Measurements from ENCODE around the gene CDHR3.

GRCh38 chr7:105954711-105955110 lies 8.4 kb upstream of the CDHR3 start:
- no peak for TF ChIP-seq POLR2AphosphoS5 (IDR thresholded peaks at IDR 0.05)
- TF ChIP-seq CTCF (IDR thresholded peaks at IDR 0.05; ENCODE audit: poor library complexity, severe bottlenecking) = no peak
- no peak for TF ChIP-seq TAF1 (IDR thresholded peaks at IDR 0.05; ENCODE audit: low read depth)
